Left lobe of liver (tissue), 2 donors: Measurements from ENCODE around the gene DIP2C. TPM values are rescaled to one million over a fixed set of nuclear protein-coding genes. Genes with fewer than 3 reads are reported as not detected.
"Not testable (repeated sequence)": the region's sequence is repeated elsewhere in the genome, so short reads cannot be mapped to it uniquely, and the experiment has no call there.

Source experiments
- ATAC-seq: fragments of 200-7000 bp; cut with Tn5 transposase; one replicate; pipeline ENCODE4 v1.9.1; 2020; ENCODE audit warnings: mild to moderate bottlenecking, moderate library complexity
- DNase-seq: peaks from one replicate; pipeline ENCODE4 v3.0.0-alpha.2; 2020; ENCODE audit warnings: low spot score
- total RNA-seq: library from RNA; stranded (reverse); gene quantifications from one replicate; pipeline ENCODE4 v1.2.1, GENCODE V29; 2021
- donor health status: DM: no; HTN: no; CAD: no; lungs with moderate emphysema.
- donor health status: DM: no; HTN: yes; CAD: no.

DIP2C gene
- total RNA-seq, 1 donor from 2014 or later = 13.9 TPM

DNA sequence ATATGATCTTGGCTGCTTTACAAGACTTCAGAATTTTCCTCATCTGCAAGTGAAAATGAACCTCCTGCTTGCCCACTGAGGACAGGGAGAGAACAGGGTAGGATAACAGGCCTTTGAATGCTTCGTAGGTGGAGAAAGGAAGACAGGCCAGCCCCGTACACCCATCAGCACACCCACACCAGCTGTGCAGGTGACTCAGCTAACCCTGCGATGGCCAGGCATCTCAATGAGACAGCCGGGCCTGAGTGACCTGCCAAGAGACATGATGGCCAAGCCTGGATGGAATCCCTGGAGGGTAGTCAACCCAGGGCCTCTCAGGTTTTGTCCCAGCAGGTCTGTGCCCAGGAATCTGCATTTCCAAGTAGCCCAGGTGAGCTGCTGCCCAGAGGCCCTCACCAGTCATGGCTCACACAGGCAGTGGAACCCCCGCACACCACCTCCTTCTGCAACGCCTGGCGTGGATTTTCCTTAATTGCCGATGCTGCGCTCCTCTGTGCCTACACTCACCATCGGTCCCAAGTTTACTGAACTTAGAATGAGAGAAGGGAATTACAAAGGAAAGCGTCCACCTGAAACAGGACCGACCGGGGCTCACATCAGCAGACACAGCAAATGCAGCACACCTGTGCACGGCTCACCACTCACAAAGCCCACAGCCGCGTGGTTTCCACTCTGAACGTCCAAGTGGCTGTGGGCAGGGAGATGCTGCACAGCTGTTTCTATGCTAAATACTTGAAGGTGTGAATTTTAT lies 163.7 kb downstream of the DIP2C start:
- DNase-seq (no peak), ATAC-seq (no peak)

DNA sequence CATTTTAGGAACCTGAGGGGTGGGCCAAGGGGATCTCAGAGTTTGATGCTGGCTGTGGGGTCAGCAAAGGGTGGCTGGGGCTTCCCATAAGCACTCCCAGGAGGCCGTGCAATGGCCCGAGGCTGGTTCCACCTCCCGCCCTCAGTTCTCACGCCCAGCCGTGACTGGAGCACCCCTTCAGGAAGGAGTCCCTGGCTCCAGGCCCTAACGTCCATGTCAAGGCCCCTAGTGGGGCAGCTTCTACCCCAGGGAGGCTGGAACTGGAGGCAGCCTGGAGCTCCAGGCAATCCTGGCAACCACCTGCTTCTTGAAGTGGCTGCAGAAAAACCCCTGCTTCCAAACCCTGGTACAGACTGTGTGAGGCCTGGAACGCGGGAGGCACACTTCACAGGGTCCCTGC lies 165.5 kb downstream of the DIP2C start:
- ATAC-seq (no peak), DNase-seq (no peak)

DNA sequence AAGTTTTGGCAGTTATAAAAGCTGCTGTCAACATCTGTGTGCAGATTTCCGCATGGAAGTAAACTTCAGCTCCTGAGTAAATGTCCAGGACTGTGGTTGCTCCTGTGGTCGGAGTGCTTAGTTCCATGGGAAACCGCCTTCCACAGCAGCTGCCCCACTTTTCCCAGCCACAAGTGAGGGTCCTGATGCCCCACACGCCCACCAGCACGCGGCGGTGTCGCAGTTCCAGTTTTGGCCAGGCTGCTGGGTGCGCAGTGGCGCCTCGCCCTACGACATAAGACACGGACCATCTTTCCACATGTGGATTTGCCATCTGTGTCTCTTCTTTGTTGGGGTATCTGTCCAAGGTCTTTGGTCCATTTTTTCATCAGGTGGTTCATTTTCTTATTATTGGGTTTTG lies 167.1 kb downstream of the DIP2C start:
- DNase-seq (no peak), ATAC-seq (no peak)

DNA sequence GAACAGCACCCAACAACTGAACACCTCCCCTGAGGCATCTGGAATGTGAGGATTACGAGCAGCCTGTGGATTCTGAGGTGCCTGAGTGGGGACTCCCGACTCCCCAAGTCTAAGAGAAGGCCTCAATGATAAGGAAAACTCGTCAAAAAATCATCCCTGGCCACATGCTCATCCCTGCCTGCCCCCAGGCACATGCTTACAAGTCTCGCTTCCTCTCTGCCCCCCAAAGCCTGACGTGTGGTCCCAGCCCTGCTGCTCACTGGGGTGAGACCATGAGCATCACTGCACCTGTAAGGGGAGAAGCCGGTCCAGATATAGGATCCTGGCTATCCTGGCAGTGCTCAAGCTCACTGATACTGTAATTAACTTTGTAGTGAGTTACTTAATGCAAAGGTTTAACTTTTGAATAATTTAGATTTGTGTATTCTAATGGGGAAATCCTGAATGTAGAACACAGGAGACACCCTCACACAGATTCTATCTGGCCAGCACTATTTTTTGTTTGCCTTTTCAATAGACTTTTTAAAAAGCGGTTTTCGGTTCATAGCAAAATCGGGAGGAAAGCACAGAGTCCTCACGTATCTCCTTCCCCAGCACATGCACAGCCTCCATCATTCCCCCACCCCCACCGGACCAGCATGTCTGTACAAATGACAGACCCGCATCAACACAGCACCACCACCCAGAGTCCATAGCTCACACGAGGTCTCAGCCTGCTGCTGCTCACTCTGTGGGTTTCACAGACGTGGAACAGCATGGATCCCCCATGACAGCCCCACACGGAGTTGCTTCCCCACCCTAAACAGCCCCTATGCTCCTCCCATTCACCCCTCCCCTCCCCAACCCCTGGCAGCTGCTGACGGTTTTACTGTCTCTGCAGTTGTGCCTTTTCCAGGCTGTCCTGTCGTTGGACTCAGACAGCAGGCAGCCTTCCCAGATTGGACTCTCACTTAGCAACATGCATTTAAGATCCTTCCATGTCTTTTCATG lies 167.9 kb downstream of the DIP2C start:
- ATAC-seq (no peak), DNase-seq (no peak)

DNA sequence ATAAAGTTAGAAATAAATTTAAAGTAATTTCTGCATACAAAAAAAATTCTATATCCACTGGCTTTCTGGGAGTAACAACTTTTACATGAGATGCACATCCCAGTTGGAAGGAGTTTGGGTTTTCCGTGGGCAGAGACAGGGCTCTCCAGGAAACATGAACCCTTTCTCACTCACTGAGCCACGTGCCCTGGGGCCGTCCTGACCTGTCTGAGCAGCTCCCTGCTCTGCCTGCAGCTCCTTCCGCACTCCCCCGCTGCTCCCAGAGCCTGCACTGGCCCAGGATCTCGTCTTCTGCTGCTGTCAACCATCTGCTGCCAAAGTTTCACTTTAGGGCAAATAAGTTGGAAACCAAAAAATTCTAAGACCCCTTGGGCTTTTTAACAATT lies 169.1 kb downstream of the DIP2C start:
- no peak for DNase-seq
- no peak for ATAC-seq

DNA sequence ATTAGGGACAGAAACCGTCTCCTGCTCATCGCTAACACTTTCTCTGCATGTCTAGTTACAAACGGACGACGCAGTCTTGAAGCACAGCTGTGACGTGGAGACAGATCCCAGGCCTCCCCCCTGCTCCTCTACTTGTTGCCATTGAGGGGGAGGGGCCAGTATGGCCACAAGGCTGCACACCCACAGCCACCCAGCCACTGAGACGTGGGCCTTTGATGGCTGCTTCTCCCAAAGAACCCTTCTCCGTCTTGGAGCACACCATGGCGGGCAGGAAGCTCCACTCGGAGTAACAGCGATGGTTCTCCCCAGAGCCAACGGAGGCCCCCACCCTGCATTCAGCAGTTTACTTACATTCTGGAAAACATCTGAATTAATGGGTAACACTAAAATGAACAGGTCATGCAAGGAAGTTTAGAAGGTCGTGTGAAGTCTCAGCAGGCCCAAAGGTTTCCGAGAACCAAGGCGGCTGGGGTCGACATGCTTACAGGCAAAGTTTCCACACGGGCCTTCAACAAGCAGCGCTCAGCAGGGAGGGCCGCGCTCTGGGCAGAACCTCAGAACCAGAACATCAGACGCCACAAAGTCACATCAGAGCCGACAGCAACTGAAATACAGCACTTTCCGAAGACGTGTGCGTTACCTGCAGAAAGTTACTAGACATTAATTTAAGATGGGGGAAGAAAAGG lies 169.6 kb downstream of the DIP2C start:
- no peak for ATAC-seq
- no peak for DNase-seq

DNA sequence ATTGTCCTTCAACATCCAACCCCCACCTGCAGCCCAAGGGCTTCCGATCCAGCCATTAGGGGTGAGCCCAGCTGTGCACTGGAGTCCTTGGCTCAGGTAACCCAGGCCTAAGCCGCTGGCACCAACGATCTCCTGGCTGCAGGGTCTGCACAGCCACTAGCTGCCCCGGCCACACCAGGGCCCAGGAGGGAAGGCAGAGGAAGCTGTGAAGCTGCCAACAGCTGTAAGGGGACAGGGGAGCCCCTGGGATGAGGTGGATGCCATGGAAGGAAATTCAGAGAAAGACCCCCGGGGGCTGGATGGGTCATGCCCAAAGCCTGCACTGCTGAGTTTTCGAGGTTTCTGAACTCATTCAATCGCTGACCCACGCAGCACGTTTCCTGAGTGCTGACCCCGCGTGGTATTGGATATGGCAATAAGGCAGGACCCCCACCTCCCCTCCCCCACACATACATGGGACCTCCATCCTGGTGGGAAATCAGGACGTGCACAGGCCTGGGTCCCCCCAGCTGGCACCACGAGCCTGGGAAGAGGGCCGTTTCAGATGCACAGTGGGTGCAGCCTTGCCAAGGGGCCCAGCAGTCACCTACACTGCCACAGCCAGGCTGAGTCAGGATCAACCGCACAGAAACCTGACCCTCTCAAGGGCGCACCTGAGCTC lies 170.3 kb downstream of the DIP2C start:
- no peak for DNase-seq
- no peak for ATAC-seq

DNA sequence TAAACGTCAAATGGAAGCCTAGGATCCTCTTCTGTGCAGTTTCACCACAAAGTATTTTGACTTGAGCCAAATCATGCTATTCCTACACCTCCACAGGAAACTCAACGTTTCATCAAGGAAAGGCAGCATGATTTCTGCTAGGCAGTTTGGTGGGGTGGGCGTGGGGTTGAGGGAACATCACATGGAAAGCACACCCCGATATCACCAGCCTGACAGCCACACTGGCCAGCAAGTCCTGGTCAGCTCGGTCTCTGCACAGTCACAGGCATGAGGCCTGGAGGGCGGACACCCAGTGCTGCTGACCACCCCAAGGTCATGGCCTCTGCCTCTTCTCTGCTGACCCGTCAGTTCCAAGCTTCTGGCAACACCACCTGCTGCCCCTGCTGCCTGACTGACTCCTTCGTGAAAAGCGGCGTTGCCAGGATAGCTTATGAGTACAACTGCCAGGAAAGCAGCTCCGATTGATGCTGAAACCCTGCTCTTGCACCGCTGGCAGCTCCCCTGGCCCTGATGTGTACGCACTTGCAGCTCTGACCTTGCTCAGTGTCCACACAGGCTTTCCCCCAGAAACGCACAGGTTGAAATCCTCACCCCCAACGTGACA lies 171.5 kb downstream of the DIP2C start:
- DNase-seq (no peak), ATAC-seq (no peak)

DNA sequence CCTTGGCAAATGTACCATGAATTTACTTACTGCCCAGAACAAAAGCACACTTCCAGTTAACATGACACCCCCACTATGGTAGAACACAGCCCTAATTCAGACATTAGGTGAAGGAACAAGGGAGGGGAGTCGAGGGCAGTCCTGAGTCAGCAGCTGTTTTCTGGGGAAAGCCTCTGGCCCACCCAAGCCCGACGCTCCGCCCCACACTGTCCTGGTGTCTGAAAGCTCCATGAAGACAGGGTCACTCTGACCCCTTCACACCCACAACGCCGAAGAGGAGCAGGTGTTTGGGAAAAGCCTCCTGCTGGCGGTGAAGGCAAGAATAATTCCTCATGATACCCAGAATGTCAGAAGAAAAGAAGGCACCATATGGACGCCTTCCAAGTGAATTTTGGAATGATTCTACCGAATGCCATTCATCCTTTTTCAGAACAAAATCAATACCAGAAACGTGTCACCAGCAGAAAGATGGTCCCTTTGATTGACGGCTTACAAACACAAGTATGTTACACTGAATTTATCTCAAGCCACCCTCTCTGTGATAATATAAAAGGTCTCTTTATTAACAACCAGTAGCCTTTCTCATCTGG lies 172.1 kb downstream of the DIP2C start:
- DNase-seq (no peak), ATAC-seq (no peak)

DNA sequence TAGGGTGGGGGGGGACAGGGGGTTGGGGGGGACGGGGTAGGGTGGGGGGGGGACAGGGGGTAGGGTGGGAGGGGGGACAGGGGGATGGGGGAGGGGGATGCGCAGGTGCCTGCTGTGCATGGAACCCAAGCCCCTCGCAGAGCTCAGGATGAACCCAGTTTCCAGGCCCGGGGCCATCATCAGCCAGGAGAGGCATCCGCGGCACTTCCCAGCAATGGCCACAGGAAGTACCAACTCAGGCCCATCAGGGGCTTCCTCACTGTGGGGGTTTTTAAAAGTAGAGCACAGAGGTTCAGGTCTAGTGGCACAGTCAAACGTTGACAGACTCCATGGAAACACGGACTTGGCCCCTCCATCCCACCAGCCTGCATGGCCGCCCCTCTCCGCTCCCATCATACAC lies 172.7 kb downstream of the DIP2C start:
- ATAC-seq (no peak), DNase-seq (no peak)

DNA sequence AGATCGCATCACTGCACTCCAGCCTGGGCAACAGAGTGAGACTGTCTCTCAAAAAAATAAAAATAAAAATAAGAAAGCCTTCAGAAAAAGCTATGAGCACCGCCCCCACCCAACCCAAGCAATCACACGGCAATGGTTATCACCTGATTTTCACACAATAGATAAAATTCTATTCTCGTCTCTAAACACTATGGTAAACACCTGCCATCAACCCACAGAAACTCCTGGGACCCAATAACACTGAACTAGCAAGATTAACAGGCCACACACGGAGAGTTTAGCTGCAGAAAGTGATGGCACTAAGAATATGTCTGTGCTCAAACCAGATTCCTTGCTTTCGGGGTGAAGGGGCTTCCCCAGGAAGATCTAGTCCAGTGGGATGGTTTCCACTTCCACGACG lies 173.8 kb downstream of the DIP2C start:
- no peak for DNase-seq
- no peak for ATAC-seq

DNA sequence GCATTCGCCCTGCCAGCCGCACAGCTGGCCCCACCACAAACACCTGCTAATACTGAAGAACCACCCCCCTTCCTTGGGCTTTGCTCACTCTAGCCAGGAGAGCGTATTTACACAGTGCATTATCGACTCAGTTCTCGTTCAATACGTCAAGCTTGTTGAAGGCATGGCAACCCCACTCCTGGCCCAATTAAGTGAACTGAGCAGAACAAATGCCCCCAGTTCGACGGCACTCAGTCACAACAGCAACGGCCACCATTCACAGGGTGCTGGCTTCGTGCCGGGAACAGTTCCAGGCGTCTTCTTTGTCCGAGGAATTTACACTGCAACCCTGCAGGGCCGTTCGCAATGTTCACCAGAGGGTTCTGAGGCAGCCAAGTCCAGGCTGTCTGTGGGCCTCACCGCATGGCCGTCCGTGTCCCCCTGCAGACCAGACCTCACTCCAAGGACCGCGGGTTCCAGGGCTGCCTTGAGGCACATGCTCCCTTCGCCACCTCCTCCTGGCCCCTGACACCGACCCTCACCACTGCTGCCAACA lies 175.3 kb downstream of the DIP2C start:
- DNase-seq = no peak
- peak; percentile 52 for ATAC-seq

DNA sequence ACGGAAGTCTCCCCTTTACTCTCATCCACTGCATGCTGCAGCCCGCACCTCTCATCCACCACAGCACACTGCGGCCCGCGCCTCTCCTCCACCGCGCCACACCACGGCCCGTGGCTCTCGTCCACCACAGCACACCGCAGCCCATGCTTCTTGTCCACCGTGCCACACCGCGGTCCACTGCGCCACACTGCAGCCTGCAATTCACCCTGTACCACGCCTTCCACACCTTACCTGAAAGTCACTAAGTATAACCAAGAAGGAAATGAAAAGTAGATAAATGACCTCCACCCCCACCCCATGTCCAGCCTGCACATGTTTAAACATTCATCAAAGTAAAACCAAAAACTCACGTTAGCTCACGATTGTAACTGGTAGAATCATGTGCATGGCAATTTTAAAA lies 176.1 kb downstream of the DIP2C start:
- DNase-seq = no peak

DNA sequence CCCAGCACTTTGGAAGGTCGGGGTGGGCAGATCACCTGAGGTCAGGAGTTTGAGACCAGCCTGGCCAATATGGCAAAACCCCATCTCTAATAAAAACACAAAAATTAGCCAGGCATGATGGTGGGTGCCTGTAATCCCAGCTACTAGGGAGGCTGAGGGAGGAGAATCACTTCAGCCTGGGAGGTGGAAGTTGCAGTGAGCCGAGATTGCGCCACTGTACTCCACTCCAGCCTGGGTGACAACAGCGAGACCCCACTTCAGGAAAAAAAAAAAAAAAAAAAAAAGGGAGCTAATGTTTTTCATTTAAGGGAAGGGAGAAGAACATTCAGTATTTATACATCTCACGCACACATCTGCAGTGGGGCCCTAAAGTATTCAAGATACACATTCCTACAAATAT lies 176.8 kb downstream of the DIP2C start:
- not testable (repeated sequence) for ATAC-seq, DNase-seq

More for the DNA sequence above, 176.1 kb downstream of the DIP2C start:
- no peak for ATAC-seq

DNA sequence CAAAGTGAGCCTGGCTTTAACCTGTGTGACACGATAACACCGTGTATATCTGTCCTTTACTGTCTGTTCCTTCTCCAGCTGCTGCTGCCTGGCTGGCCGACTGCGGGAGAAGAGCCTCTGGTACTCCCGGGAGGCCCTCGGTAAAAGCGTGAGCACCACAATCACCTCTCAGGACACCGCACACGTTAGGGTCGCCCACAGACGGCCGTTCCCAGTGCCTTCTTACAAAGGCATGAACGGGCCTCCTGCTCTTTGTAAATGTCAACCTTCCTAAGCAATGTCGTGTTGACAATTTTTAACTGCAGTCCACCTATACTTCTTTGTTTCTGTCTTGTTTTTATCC lies 177.6 kb downstream of the DIP2C start:
- ATAC-seq (no peak), DNase-seq (no peak)

DNA sequence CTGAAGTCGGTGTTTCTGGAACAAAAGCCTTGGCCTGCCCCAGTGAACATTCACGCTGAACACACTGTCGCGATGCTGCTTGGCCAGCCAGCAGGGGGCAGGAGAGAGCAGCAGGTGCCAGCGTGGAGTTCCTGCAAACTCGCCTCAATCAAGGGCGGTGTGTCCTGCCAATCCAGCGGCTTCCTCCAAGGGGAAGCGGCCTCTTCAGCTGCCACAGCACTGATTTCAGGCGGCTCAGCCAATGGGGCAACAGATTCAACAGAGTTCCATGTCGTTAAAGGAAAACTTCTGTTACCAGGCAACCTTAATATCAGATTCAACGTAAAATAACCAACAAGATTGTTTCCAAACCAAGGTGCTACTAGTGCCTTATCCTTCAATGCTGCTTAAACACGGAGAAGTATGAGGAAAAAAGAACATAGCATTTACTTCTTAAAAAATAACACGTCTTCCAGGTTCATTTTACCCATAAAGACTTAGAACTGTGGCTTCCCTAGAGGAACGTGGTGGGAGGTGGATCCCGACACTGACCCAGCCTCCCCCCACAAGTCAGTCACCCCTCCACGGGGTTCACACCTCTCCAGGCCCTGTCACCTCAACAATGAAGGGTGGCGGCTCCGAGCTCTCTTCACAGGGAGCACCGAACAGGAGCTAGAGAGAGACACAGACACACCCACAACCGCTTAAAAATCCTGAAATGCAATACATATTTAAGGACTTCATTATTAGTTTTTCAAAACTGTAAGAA lies 178.2 kb downstream of the DIP2C start:
- peak; percentile 97 for ATAC-seq
- peak; percentile 91 for DNase-seq

DNA sequence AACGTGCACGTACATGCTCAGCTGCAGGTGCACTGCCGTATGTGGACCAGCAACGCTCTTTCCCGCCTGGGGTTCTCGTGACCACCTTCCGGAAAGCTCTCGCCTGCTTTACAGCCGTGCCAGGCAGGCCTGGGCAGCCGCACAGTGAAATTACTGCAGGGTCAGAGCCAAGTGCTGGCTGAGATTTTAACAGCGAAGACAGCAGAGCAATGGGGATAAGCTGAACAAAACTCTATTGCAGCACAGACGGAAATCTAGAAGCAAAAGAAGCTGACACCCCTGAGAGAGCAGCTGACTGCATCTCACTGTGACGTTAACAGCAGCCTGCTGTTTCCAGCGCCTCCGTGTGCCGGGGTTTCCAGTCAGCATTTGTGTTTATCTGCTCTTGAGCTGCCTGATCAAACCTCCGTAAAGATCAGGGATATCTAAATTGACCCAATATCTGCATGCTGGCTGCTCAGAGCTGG lies 179.0 kb downstream of the DIP2C start:
- ATAC-seq = no peak
- DNase-seq = no peak

DNA sequence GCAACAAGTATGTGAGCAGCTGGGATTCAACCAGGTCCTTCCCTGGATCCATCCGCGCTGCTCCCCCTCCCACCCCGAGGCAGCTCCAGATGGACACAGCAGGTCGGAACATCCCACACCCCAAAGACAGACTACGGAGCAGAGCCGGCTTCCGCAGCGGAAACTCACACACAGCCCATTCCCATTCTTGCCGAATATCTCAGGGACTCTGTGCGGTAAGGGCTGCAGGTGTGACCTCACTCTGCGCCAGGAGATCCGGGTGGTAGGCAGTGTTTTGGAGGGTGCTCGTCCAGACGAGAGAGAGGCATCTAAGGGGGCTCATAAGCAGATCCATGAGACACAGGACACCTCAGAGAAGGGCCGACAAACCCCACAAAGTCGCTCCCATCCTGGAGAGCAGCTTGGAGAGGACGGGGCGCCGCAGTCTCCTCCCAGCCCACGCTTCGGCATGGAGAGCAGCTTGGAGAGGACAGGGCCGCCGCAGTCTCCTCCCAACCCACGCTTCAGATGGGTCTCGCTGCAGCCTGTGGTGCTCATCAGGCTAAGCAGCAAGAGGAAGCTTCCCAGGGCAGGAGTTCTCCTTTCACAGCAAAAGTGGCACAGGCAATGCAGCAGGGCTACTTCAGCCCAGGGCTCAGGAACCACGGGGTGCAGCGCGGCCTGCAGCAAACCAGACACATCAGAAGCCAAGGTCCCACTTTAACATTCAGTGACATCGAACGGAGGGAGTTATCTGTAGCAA lies 179.9 kb downstream of the DIP2C start:
- ATAC-seq (no peak), DNase-seq (no peak)
